PC-3 (cell line): Measurements from ENCODE around the gene SEMA5A.

Source experiments
- EZH2 ChIP-seq: fragments of 300-600 bp; sonication (generic); IDR thresholded peaks from one replicate; pipeline ENCODE4 v1.6.1; 2017; ENCODE audit warnings: antibody characterized with exemption, mild to moderate bottlenecking, low read length; ENCODE audit not compliant: unreplicated experiment
- EZH2phosphoT487 ChIP-seq: fragments of 300-600 bp; sonication (generic); IDR thresholded peaks from 2 replicates; pipeline ENCODE4 v1.6.1; 2018; ENCODE audit warnings: mild to moderate bottlenecking, antibody characterized with exemption, low read length, borderline replicate concordance
- TF ChIP-seq, protein P1 (sequence below): fragments of 300-600 bp; sonication (generic); conservative IDR thresholded peaks from 2 replicates; pipeline ENCODE4 v1.5.1; 2017; ENCODE audit warnings: antibody characterized with exemption, low read depth, mild to moderate bottlenecking, low read length

GRCh38 chr5:9148242-9148641, 397.6 kb downstream of the SEMA5A start:
- TF ChIP-seq, protein P1, sequence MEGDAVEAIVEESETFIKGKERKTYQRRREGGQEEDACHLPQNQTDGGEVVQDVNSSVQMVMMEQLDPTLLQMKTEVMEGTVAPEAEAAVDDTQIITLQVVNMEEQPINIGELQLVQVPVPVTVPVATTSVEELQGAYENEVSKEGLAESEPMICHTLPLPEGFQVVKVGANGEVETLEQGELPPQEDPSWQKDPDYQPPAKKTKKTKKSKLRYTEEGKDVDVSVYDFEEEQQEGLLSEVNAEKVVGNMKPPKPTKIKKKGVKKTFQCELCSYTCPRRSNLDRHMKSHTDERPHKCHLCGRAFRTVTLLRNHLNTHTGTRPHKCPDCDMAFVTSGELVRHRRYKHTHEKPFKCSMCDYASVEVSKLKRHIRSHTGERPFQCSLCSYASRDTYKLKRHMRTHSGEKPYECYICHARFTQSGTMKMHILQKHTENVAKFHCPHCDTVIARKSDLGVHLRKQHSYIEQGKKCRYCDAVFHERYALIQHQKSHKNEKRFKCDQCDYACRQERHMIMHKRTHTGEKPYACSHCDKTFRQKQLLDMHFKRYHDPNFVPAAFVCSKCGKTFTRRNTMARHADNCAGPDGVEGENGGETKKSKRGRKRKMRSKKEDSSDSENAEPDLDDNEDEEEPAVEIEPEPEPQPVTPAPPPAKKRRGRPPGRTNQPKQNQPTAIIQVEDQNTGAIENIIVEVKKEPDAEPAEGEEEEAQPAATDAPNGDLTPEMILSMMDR, result no peak
- no peak for TF ChIP-seq EZH2
- no peak for TF ChIP-seq EZH2phosphoT487
